ENCODE results near the gene MYH7B.

MYH7B gene

GRCh38 chr20:35003211-35004031 lies 47.8 kb downstream of the MYH7B start:
- H3K27ac ChIP-seq: no peak overlapping the region
- no peak for TF ChIP-seq ZFX (IDR thresholded peaks at IDR 0.05; ENCODE audit: borderline replicate concordance)
- TF ChIP-seq CTCF (IDR thresholded peaks at IDR 0.05): no peak

DNA sequence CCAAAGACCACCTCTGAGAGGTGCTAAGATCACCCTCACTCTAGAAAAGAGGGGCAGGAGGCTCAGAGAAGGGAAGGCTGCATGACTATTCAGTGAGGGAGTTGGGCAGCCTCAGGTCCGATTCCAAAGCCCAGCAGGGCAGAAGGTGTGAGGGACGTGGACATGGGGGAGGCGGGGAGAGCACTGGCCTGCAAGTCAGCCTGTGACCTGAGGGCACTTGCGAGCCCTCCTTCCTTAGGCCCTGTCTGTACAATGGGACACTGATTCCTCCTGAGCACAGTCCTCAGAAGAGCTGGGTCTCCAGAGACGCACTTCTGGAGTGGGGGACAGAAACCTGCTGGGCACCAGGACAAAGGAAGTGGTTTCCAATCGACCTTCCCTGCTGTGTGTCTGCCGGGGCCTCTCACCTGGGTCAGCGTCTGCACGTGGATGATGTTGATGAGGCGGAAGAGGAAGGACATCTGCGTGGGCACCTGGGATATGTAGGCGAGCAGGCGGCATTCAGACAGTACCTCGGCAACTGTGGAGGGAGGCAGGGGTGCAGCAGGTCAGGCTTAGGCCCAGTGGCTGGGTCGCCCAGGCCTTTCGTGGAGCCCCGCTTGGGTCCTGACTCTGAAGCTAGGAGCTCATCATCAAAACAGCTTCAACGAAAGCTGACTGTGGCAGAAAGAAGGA lies 48.5 kb downstream of the MYH7B start:
- no peak overlapping the region for H3K27ac ChIP-seq

DNA sequence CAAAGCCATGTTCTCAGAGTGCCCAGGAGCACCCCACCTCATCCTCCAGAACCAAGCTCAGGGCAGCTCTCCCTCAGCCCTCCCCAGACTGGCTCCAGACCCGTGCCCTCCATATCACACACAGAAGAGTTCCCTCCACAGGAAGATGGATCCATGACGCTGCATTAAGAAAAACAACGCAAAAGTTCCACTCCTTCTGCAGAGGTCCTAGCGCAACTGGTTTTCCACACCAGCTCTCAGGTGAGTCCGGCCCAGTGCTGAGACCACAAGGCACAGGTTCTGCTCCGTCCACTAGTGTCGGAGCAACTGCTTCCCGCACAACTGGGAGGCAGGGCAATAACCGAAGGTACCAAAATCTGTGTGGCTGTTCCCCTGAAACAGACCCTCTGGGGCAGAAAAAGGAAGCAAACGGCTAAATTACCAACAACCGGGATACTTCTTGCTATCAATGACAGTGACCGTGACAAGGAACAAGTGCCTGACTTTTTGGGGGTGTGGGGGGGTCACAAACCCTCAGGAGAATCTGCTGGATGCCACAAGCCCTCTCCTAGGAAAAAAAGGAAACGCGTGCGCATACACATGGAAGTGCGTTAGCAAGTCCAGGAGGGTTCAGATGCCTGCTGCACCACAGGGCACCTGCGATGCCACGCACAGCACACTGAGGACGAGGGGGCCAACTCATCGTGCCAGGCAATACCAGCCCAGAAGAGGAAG lies 49.2 kb downstream of the MYH7B start:
- H3K27ac ChIP-seq: no peak overlapping the region
- TF ChIP-seq CTCF (IDR thresholded peaks at IDR 0.05): no peak
- no peak for TF ChIP-seq ZFX (IDR thresholded peaks at IDR 0.05; ENCODE audit: borderline replicate concordance)

More for the DNA sequence above, 48.5 kb downstream of the MYH7B start:
- TF ChIP-seq CTCF (IDR thresholded peaks at IDR 0.05) (no peak), ZFX (IDR thresholded peaks at IDR 0.05; ENCODE audit: borderline replicate concordance) (no peak)
